ENCODE measurements around the gene PRPSAP1.
A peak's percentile ranks its signal among the peaks of the same experiment; 100 is the strongest.

PRPSAP1 gene

DNA sequence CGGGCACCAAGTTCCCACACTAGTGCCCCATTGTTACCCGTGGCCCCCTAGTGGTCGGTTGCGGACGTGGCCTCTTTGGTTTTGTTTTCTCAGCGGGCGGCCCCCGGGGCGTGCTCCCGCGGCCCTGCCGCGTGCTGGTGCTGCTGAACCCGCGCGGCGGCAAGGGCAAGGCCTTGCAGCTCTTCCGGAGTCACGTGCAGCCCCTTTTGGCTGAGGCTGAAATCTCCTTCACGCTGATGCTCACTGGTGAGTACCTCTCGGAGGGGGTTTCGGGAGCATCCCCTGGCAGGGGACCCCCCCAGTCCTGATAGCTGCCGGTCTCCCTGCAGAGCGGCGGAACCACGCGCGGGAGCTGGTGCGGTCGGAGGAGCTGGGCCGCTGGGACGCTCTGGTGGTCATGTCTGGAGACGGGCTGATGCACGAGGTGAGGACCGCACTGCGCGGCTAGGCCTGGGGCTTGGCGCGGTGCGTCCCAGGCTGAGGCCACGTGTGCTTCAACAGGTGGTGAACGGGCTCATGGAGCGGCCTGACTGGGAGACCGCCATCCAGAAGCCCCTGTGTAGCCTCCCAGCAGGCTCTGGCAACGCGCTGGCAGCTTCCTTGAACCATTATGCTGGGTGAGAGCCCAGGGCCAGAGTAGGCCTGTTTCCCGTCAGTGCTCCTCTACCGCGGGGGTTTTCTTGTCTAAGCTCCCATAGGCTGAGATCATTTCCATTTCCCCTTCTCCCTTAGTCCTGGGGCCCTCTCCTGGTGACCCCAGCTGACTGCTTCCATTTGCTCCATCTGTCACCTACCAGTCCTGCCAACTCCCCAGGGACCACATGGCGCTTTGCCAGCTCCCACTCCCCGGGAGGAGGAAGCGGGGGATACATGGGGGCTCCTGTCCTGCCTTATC is 32.4 kb upstream of the PRPSAP1 start (continued):
- TF ChIP-seq, protein P1, sequence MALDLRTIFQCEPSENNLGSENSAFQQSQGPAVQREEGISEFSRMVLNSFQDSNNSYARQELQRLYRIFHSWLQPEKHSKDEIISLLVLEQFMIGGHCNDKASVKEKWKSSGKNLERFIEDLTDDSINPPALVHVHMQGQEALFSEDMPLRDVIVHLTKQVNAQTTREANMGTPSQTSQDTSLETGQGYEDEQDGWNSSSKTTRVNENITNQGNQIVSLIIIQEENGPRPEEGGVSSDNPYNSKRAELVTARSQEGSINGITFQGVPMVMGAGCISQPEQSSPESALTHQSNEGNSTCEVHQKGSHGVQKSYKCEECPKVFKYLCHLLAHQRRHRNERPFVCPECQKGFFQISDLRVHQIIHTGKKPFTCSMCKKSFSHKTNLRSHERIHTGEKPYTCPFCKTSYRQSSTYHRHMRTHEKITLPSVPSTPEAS (tag by site-specific recombination; IDR thresholded peaks at IDR 0.05), result no peak
- no peak for TF ChIP-seq ZNF10 (tag by site-specific recombination; IDR thresholded peaks at IDR 0.05)
- TF ChIP-seq ZNF792 (tag by site-specific recombination; IDR thresholded peaks at IDR 0.05), result no peak
- TF ChIP-seq ZNF184 (tag by site-specific recombination; IDR thresholded peaks at IDR 0.05), result no peak
- TF ChIP-seq ZNF449 (tag by site-specific recombination; IDR thresholded peaks at IDR 0.05), result no peak
- peak; percentile 79 for TF ChIP-seq GLIS2 (tag by site-specific recombination; IDR thresholded peaks at IDR 0.05)
- no peak for TF ChIP-seq FEZF1 (tag by site-specific recombination; IDR thresholded peaks at IDR 0.05)
- TF ChIP-seq ZNF146 (tag by site-specific recombination; IDR thresholded peaks at IDR 0.05), result no peak
- TF ChIP-seq ZNF785 (tag by site-specific recombination; IDR thresholded peaks at IDR 0.05), result no peak
- peak; percentile 63 for TF ChIP-seq ZNF629 (tag by site-specific recombination; IDR thresholded peaks at IDR 0.05)
- no peak; the same call in 1 of the 2 replicates for TF ChIP-seq ZBTB8A (tag by site-specific recombination; IDR thresholded peaks at IDR 0.05)
- no peak for TF ChIP-seq MZF1 (tag by site-specific recombination; IDR thresholded peaks at IDR 0.05; ENCODE audit: borderline replicate concordance)
- no peak for TF ChIP-seq ZNF362 (tag by site-specific recombination; IDR thresholded peaks at IDR 0.05)
- no peak for TF ChIP-seq ZNF426 (tag by site-specific recombination; IDR thresholded peaks at IDR 0.05)
- TF ChIP-seq GLIS1 (tag by site-specific recombination; IDR thresholded peaks at IDR 0.05), result peak; percentile 86
- no peak for TF ChIP-seq ZNF549 (tag by site-specific recombination; IDR thresholded peaks at IDR 0.05)
- peak; percentile 64 for TF ChIP-seq SCRT1 (tag by site-specific recombination; IDR thresholded peaks at IDR 0.05; ENCODE audit: borderline replicate concordance)
- TF ChIP-seq ZBTB6 (tag by site-specific recombination; IDR thresholded peaks at IDR 0.05), result no peak
- TF ChIP-seq ZNF155 (tag by site-specific recombination; IDR thresholded peaks at IDR 0.05), result no peak
- no peak for TF ChIP-seq ZNF248 (tag by site-specific recombination; IDR thresholded peaks at IDR 0.05)
- no peak for TF ChIP-seq ZNF624 (tag by site-specific recombination; IDR thresholded peaks at IDR 0.05)
- no peak for TF ChIP-seq BCL11A (tag by site-specific recombination; IDR thresholded peaks at IDR 0.05; ENCODE audit: low read depth)
- TF ChIP-seq BCL6B (tag by site-specific recombination; IDR thresholded peaks at IDR 0.05), result no peak
- no peak for TF ChIP-seq ZNF48 (tag by site-specific recombination; IDR thresholded peaks at IDR 0.05)
- 0 out of 2 replicates have a peak, but pooled peaks have one; percentile 56 for TF ChIP-seq KLF7 (tag by site-specific recombination; IDR thresholded peaks at IDR 0.05; ENCODE audit: borderline replicate concordance)
- TF ChIP-seq ZNF221 (tag by site-specific recombination; IDR thresholded peaks at IDR 0.05; ENCODE audit: borderline replicate concordance), result no peak
- TF ChIP-seq ZNF707 (tag by site-specific recombination; IDR thresholded peaks at IDR 0.05), result no peak
- TF ChIP-seq ZNF311 (tag by site-specific recombination; IDR thresholded peaks at IDR 0.05; ENCODE audit: borderline replicate concordance), result no peak
- TF ChIP-seq ZNF776 (tag by site-specific recombination; IDR thresholded peaks at IDR 0.05; ENCODE audit: borderline replicate concordance), result no peak
- peak; percentile 85 for TF ChIP-seq ZFP37 (tag by site-specific recombination; IDR thresholded peaks at IDR 0.05)
- peak; percentile 98 for TF ChIP-seq SCRT2 (tag by site-specific recombination; IDR thresholded peaks at IDR 0.05)
- TF ChIP-seq, protein P2, sequence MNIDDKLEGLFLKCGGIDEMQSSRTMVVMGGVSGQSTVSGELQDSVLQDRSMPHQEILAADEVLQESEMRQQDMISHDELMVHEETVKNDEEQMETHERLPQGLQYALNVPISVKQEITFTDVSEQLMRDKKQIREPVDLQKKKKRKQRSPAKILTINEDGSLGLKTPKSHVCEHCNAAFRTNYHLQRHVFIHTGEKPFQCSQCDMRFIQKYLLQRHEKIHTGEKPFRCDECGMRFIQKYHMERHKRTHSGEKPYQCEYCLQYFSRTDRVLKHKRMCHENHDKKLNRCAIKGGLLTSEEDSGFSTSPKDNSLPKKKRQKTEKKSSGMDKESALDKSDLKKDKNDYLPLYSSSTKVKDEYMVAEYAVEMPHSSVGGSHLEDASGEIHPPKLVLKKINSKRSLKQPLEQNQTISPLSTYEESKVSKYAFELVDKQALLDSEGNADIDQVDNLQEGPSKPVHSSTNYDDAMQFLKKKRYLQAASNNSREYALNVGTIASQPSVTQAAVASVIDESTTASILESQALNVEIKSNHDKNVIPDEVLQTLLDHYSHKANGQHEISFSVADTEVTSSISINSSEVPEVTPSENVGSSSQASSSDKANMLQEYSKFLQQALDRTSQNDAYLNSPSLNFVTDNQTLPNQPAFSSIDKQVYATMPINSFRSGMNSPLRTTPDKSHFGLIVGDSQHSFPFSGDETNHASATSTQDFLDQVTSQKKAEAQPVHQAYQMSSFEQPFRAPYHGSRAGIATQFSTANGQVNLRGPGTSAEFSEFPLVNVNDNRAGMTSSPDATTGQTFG (tag by site-specific recombination; IDR thresholded peaks at IDR 0.05; ENCODE audit: borderline replicate concordance), result no peak

Measured in HEK293 (cell line).